Measurements from ENCODE around the gene MIPOL1. TPM values are rescaled to one million over a fixed set of nuclear protein-coding genes. Genes with fewer than 3 reads are reported as not detected.

MIPOL1 gene
- total RNA-seq, 3 donors from 2014 or later (not counting 1 experiment from before 2014, with no cell fraction given), result not detected

- no peaks in the 10 kb centered on the region for H3K36me3 ChIP-seq (ENCODE audit: control insufficient read depth, insufficient read depth, low read length)
- DNase-seq (peak in 1 of 2 donors; percentile 30), ATAC-seq (no peak)
- H3K4me1 ChIP-seq (ENCODE audit: control insufficient read depth, insufficient read depth, low read length), result peaks cover 22% of the 10 kb centered on the region
- no peak overlapping the region for H3K27ac ChIP-seq (ENCODE audit: low read length)
- Mint-ChIP-seq H3K27ac (no peak overlapping the region), H3K4me3 (peak overlapping the region; percentile 55), H3K4me1 (peaks cover 0 to 12% of the 10 kb centered on the region in 2 donors), H3K36me3 (peaks cover 24% of the 10 kb centered on the region), H3K9me3 (peaks cover 0 to 1% of the 10 kb centered on the region in 2 donors), H3K27me3 (ENCODE audit: low read depth in 2 of 2) (peaks cover 55 to 64% of the 10 kb centered on the region in 2 donors)
- TF ChIP-seq, protein P1, sequence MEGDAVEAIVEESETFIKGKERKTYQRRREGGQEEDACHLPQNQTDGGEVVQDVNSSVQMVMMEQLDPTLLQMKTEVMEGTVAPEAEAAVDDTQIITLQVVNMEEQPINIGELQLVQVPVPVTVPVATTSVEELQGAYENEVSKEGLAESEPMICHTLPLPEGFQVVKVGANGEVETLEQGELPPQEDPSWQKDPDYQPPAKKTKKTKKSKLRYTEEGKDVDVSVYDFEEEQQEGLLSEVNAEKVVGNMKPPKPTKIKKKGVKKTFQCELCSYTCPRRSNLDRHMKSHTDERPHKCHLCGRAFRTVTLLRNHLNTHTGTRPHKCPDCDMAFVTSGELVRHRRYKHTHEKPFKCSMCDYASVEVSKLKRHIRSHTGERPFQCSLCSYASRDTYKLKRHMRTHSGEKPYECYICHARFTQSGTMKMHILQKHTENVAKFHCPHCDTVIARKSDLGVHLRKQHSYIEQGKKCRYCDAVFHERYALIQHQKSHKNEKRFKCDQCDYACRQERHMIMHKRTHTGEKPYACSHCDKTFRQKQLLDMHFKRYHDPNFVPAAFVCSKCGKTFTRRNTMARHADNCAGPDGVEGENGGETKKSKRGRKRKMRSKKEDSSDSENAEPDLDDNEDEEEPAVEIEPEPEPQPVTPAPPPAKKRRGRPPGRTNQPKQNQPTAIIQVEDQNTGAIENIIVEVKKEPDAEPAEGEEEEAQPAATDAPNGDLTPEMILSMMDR (IDR thresholded peaks at IDR 0.05), result no peak
- peaks cover 22% of the 10 kb centered on the region for H3K9me3 ChIP-seq (ENCODE audit: control insufficient read depth, insufficient read depth, low read length)
- H3K4me3 ChIP-seq (ENCODE audit: low read length), result no peak overlapping the region
- H3K27me3 ChIP-seq (ENCODE audit: control insufficient read depth, insufficient read depth, low read length), result peaks cover 70% of the 10 kb centered on the region
- intact Hi-C loops (cut with micrococcal nuclease), result no loop called here
- 4% methylated on average over 56 of the region's 56 CpGs for WGBS (ENCODE audit: insufficient coverage)
Observed at GRCh38 chr14:37594238-37594970, 396.7 kb downstream of the MIPOL1 start.

- Histone ChIP-seq H3K27me3 (ENCODE audit: control insufficient read depth, insufficient read depth, low read length) (peaks cover 75% of the 10 kb centered on the region), H3K36me3 (ENCODE audit: control insufficient read depth, insufficient read depth, low read length) (no peaks in the 10 kb centered on the region), H3K9me3 (ENCODE audit: control insufficient read depth, insufficient read depth, low read length) (peaks cover 23% of the 10 kb centered on the region), H3K27ac (ENCODE audit: low read length) (no peak within 1 kb of the TSS), H3K4me3 (ENCODE audit: low read length) (no peak within 1 kb of the TSS), H3K4me1 (ENCODE audit: control insufficient read depth, insufficient read depth, low read length) (peaks cover 22% of the 10 kb centered on the region)
- Mint-ChIP-seq H3K4me3 (peak within 1 kb of the TSS; percentile 55), H3K36me3 (peaks cover 21% of the 10 kb centered on the region), H3K4me1 (peaks cover 0 to 14% of the 10 kb centered on the region in 2 donors), H3K27ac (no peak within 1 kb of the TSS), H3K27me3 (ENCODE audit: low read depth in 2 of 2) (peaks cover 55 to 61% of the 10 kb centered on the region in 2 donors), H3K9me3 (no peaks in the 10 kb centered on the region)
- DNase-seq (peak in 1 of 2 donors; percentile 1), ATAC-seq (peak in 1 of 3 donors; percentile 25)
- TF ChIP-seq, protein P1 (IDR thresholded peaks at IDR 0.05), result no peak
- intact Hi-C loops (cut with micrococcal nuclease), result no loop called here
- 4% methylated on average over 90 of the region's 92 CpGs for WGBS (ENCODE audit: insufficient coverage)
Observed at GRCh38 chr14:37594971-37595808, 397.5 kb downstream of the MIPOL1 start, which contains the start of the genes FOXA1 and TTC6. TSS of gene FOXA1 (minus strand) at chr14:37595249. CDS start at chr14:37594972, 277 bp downstream. TSS of gene TTC6 (plus strand) at chr14:37595629. CDS start at chr14:37622065, 26,436 bp downstream.

DNA sequence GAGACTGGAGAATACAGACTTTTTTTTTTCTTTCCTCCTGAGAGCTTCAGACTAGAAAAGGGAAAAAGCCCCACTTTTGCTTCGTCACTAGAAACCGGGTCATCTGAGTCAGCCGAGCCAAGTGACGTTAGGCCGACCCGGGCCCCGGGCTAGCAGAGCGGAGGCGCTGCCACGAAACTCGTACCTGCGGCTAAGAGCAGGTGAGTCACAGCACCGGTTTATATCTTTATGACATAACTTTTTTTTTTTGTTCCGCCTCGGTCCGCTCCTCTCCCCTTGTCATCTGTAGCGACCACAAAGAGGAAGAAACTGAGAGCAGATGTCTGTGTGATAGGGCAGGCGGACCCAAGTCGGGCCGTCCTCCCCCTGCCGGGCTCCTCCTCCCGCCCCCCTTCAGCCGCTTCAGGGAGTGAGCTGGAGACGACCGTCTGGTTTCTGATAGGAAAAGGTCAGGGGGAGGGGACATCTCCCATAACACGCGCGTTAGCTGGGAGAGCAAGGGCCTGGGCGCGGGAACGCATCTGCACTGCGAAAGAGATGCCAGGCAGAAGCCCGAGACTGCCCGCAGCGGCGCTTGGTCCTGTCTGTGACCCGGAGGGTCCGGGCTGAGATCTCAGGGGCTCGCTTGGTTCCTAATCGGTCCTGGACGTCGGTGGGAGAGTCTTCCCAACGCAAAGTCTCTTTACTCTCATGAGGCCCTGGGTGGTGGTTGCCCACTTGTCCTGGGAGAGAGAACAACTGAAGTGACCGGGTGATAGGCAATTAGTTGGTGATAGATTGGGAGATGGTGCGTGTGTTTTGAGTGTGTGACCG, 398.3 kb downstream of the MIPOL1 start:
- H3K4me1 Mint-ChIP-seq, result peaks cover 0 to 14% of the 10 kb centered on the region in 2 donors

More for the DNA sequence above, 398.3 kb downstream of the MIPOL1 start:
- peaks cover 23% of the 10 kb centered on the region for H3K9me3 ChIP-seq (ENCODE audit: control insufficient read depth, insufficient read depth, low read length)
- WGBS (ENCODE audit: insufficient coverage), result 4% methylated on average over 45 of the region's 46 CpGs
- intact Hi-C loops (cut with micrococcal nuclease), result no loop called here
- no peaks in the 10 kb centered on the region for H3K36me3 ChIP-seq (ENCODE audit: control insufficient read depth, insufficient read depth, low read length)
- H3K4me1 ChIP-seq (ENCODE audit: control insufficient read depth, insufficient read depth, low read length), result peaks cover 22% of the 10 kb centered on the region
- Mint-ChIP-seq H3K36me3 (peaks cover 16% of the 10 kb centered on the region), H3K27me3 (ENCODE audit: low read depth in 2 of 2) (peaks cover 57 to 64% of the 10 kb centered on the region in 2 donors), H3K4me3 (peak overlapping the region; percentile 53), H3K27ac (no peak overlapping the region), H3K9me3 (peaks cover 0 to under 1% of the 10 kb centered on the region in 2 donors)
- H3K27me3 ChIP-seq (ENCODE audit: control insufficient read depth, insufficient read depth, low read length), result peaks cover 76% of the 10 kb centered on the region
- H3K27ac ChIP-seq (ENCODE audit: low read length), result no peak overlapping the region
- DNase-seq, result peak in 1 of 2 donors; percentile 28
- peak in 2 of 3 donors; percentile 47 to 62 for ATAC-seq
- no peak overlapping the region for H3K4me3 ChIP-seq (ENCODE audit: low read length)
- TF ChIP-seq, protein P1 (IDR thresholded peaks at IDR 0.05), result no peak
